Hepatocyte (in vitro differentiated cells): ENCODE results near the gene SYN1. TPM values are rescaled to one million over a fixed set of nuclear protein-coding genes. Genes with fewer than 3 reads are reported as not detected.

Source experiments
- DNase-seq: peaks from one replicate; pipeline ENCODE4 v3.0.0-alpha.2; 2016; ENCODE audit warnings: low spot score
- H2AFZ ChIP-seq: fragments of 200-600 bp; sonication (generic); 2 replicates; pipeline ENCODE4 v1.6.0; 2016; ENCODE audit warnings: antibody characterized with exemption, mild to moderate bottlenecking
- H3K27ac ChIP-seq: fragments of 200-600 bp; sonication (generic); 2 replicates; pipeline ENCODE4 v1.5.1; 2016; ENCODE audit warnings: mild to moderate bottlenecking
- H3K27me3 ChIP-seq: fragments of 200-600 bp; sonication (generic); 2 replicates; pipeline ENCODE4 v1.6.1; 2016
- H3K36me3 ChIP-seq: fragments of 200-600 bp; sonication (generic); replicated peaks from 2 replicates; pipeline ENCODE4 v1.5.1; 2016; ENCODE audit warnings: low read depth; ENCODE audit not compliant: insufficient read depth
- H3K4me1 ChIP-seq: fragments of 200-600 bp; sonication (generic); 2 replicates; pipeline ENCODE4 v1.5.1; 2016; ENCODE audit warnings: mild to moderate bottlenecking, moderate library complexity; ENCODE audit not compliant: insufficient read depth
- H3K4me2 ChIP-seq: fragments of 200-600 bp; sonication (generic); 2 replicates; pipeline ENCODE4 v1.6.0; 2016
- H3K4me3 ChIP-seq: fragments of 200-600 bp; sonication (generic); 2 replicates; pipeline ENCODE4 v1.5.1; 2016; ENCODE audit warnings: mild to moderate bottlenecking
- H3K79me2 ChIP-seq: fragments of 200-600 bp; sonication (generic); 2 replicates; pipeline ENCODE4 v1.6.0; 2017; ENCODE audit warnings: mild to moderate bottlenecking
- H3K9me2 ChIP-seq: fragments of 200-600 bp; sonication (generic); replicated peaks from 2 replicates; pipeline ENCODE4 v1.6.0; 2017; ENCODE audit warnings: mild to moderate bottlenecking; ENCODE audit not compliant: insufficient read depth
- H3K9me3 ChIP-seq: fragments of 200-600 bp; sonication (generic); 2 replicates; pipeline ENCODE4 v1.5.1; 2016; ENCODE audit warnings: low read depth, mild to moderate bottlenecking
- H4K20me1 ChIP-seq: fragments of 200-600 bp; sonication (generic); 2 replicates; pipeline ENCODE4 v1.6.0; 2016; ENCODE audit warnings: mild to moderate bottlenecking; ENCODE audit not compliant: insufficient read depth, poor library complexity, severe bottlenecking
- EZH2 ChIP-seq: fragments of 200-600 bp; sonication (generic); IDR thresholded peaks from 2 replicates; pipeline ENCODE4 v1.6.1; 2016; ENCODE audit warnings: antibody characterized with exemption, mild to moderate bottlenecking, borderline replicate concordance
- EZH2phosphoT487 ChIP-seq: fragments of 200-600 bp; sonication (generic); IDR thresholded peaks from one replicate; pipeline ENCODE4 v1.6.1; 2018; ENCODE audit warnings: antibody characterized with exemption, mild to moderate bottlenecking, low read depth, moderate library complexity; ENCODE audit not compliant: unreplicated experiment, severe bottlenecking
- WGBS: methylation state at CpG from one replicate; pipeline ENCODE4 v1.1.6; 2016; ENCODE audit warnings: low lambda C conversion rate; ENCODE audit errors: missing lambda C conversion rate; 5-methylcytosine and 5-hydroxymethylcytosine counted together
- polyA plus RNA-seq: library from polyadenylated mRNA; unstranded; fragments of >200 nt; fragmentation: Nextera tagmentation; extraction: Ambion mirVana; gene quantifications from 2 replicates; pipeline ENCODE4 v1.2.1, GENCODE V29; 2016
- total RNA-seq: library from RNA; depleted of rRNA; stranded (reverse); fragments of >200 nt; gene quantifications from 2 replicates; pipeline ENCODE4 v1.2.3, GENCODE V29; 2014
- TF ChIP-seq, protein P1 (sequence below): fragments of 200-600 bp; sonication (generic); IDR thresholded peaks from 2 replicates; pipeline ENCODE4 v1.5.1; 2016; ENCODE audit warnings: antibody characterized with exemption, mild to moderate bottlenecking; ENCODE audit not compliant: poor library complexity

Gene SYN1
- total and polyA plus RNA-seq, 2 experiments from 2014 or later = 0.43 to 3.7 TPM

DNA sequence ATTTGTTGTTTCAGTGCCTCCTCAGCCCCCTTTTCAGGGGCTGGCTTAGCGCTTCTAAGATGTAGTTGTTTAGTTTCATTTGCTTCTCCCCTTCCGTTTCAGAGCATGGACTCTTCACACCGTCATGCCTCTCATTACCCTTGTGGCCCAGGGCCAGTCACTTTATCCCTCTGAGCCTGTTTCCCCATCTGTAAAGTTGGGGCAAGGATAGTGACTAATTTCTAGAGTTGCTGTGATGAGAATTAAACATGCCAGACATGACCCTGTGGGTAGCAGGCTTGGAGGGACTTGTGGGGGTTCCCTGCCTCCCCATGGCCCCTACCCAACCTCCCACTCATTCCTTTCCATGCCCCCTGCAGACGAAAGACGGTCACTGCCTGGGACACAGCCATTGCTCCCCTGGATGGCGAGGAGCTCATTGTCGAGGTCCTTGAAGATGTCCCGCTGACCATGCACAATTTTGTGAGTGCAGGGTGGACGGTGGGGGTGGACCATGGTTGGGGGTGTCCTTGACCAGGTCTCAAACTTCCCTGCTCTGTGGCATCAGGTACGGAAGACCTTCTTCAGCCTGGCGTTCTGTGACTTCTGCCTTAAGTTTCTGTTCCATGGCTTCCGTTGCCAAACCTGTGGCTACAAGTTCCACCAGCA, 55.1 kb downstream of the SYN1 start:
- WGBS = 80% methylated on average over 12 of the region's 12 CpGs
- DNase-seq = no peak
- H3K9me3 ChIP-seq = no peaks in the 10 kb centered on the region
- H3K36me3 ChIP-seq = no peaks in the 10 kb centered on the region
- no peak overlapping the region for H3K27ac ChIP-seq
- no peaks in the 10 kb centered on the region for H3K9me2 ChIP-seq
- H3K4me1 ChIP-seq = no peaks in the 10 kb centered on the region
- no peak overlapping the region for H3K4me3 ChIP-seq
- H4K20me1 ChIP-seq = no peaks in the 10 kb centered on the region
- no peaks in the 10 kb centered on the region for H3K27me3 ChIP-seq
- no peak overlapping the region for H3K4me2 ChIP-seq
- H2AFZ ChIP-seq = no peak overlapping the region
- peaks cover 10% of the 10 kb centered on the region for H3K79me2 ChIP-seq
- TF ChIP-seq, protein P1, sequence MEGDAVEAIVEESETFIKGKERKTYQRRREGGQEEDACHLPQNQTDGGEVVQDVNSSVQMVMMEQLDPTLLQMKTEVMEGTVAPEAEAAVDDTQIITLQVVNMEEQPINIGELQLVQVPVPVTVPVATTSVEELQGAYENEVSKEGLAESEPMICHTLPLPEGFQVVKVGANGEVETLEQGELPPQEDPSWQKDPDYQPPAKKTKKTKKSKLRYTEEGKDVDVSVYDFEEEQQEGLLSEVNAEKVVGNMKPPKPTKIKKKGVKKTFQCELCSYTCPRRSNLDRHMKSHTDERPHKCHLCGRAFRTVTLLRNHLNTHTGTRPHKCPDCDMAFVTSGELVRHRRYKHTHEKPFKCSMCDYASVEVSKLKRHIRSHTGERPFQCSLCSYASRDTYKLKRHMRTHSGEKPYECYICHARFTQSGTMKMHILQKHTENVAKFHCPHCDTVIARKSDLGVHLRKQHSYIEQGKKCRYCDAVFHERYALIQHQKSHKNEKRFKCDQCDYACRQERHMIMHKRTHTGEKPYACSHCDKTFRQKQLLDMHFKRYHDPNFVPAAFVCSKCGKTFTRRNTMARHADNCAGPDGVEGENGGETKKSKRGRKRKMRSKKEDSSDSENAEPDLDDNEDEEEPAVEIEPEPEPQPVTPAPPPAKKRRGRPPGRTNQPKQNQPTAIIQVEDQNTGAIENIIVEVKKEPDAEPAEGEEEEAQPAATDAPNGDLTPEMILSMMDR = no peak
- no peak for TF ChIP-seq EZH2phosphoT487
- no peak for TF ChIP-seq EZH2

DNA sequence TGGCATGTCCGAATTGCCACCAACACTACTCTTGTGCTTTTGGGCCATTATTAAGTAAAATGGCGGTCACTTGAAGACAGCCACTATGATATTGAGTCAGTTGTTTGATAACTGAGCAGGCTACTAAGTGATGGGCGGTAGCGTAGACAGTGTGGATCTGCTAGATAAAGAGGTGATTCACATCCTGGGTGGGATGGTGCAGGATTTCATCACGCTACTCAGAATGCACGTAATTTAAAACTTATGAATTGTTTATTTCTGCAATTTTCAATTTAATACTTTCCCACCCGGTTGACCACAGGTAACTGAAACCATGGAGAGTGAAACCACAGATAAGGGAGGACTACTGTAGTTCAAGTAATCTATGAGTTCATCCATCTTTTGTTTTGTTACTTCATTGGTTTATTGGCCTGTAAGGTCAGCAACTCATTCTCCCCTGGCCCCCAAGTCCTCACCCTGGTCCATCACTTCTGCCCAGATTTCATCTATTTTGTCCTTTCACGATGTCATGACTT, 55.8 kb downstream of the SYN1 start:
- H3K79me2 ChIP-seq = peaks cover 12% of the 10 kb centered on the region
- no peaks in the 10 kb centered on the region for H3K9me2 ChIP-seq
- no peaks in the 10 kb centered on the region for H3K9me3 ChIP-seq
- H3K27me3 ChIP-seq = no peaks in the 10 kb centered on the region
- H3K36me3 ChIP-seq = no peaks in the 10 kb centered on the region
- H3K4me3 ChIP-seq = no peak overlapping the region
- TF ChIP-seq, protein P1 = no peak
- TF ChIP-seq EZH2 (no peak), EZH2phosphoT487 (no peak)
- H3K4me1 ChIP-seq = no peaks in the 10 kb centered on the region
- no peak overlapping the region for H2AFZ ChIP-seq
- no peak for DNase-seq
- no peak overlapping the region for H3K4me2 ChIP-seq
- no peak overlapping the region for H3K27ac ChIP-seq
- no peaks in the 10 kb centered on the region for H4K20me1 ChIP-seq
- 72% methylated on average over 8 of the region's 8 CpGs for WGBS

DNA sequence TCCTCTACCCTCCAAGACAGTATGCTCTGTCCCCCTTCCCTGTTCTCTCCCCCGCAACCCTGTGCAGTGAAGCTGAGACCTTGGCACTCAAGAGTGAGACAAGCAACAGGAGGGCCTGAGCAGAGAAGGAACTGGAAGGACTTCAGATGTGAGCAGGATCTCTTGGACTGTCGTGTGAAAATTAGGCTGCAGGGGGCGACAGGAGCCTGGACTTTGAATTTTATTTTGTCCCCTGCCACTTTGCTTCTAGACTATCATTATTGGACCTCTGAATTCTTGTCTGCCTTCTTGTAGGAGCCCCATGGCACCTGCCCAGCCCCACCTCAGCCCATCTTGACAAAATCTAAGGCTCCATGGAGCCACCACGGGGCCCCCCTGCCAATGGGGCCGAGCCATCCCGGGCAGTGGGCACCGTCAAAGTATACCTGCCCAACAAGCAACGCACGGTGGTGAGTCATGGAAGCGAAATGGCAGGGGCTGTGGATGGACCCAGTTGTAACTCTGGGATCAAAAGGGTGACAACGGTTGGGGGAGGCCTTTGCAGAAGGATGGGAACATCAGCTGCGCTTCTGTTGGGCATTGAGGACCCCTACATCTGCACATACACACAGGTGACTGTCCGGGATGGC, 56.9 kb downstream of the SYN1 start:
- no peak for DNase-seq
- Histone ChIP-seq H2AFZ (no peak overlapping the region), H3K27me3 (no peaks in the 10 kb centered on the region), H3K9me3 (no peaks in the 10 kb centered on the region), H3K27ac (no peak overlapping the region), H3K36me3 (no peaks in the 10 kb centered on the region), H3K79me2 (peaks cover 12% of the 10 kb centered on the region), H3K4me2 (peak overlapping the region; percentile 77), H3K4me1 (no peaks in the 10 kb centered on the region), H3K9me2 (no peaks in the 10 kb centered on the region), H3K4me3 (no peak overlapping the region), H4K20me1 (no peaks in the 10 kb centered on the region)
- WGBS = 75% methylated on average over 13 of the region's 13 CpGs
- TF ChIP-seq, protein P1 = peak; percentile 27
- no peak for TF ChIP-seq EZH2phosphoT487
- no peak for TF ChIP-seq EZH2
